NCI-H82 (cell line): ENCODE results near the gene MRPS5.
"Not testable (repeated sequence)": the region's sequence is repeated elsewhere in the genome, so short reads cannot be mapped to it uniquely, and the experiment has no call there.

Experiments used
- DNase-seq: peaks from one replicate; lab custom pipeline; 2025; lab: John Stamatoyannopoulos, UW

Gene MRPS5

GRCh38 chr2:95121407-95122196, at the start of gene MRPS5:
Gene MRPS5 (minus strand): TSS chr2:95121808. CDS start chr2:95121791, 17 bp downstream.
- peak; percentile 88 for DNase-seq

- no peak for DNase-seq
Observed at GRCh38 chr2:95166065-95166763, 44.6 kb upstream of the MRPS5 start.

- DNase-seq: peak; percentile 99
Observed at GRCh38 chr2:95165371-95166064, 43.9 kb upstream of the MRPS5 start, which contains the start of gene ZNF2. Gene ZNF2 (plus strand): TSS chr2:95165809. CDS start chr2:95176227, 10,418 bp downstream.

- no peak for DNase-seq
Observed at GRCh38 chr2:95165030-95165370, 43.4 kb upstream of the MRPS5 start.

GRCh38 chr2:95159690-95160449, 38.3 kb upstream of the MRPS5 start, which contains the start of gene ZNF514:
Gene ZNF514 (minus strand): TSS chr2:95159848. CDS start chr2:95153253, 6,595 bp downstream.
- DNase-seq: peak; percentile 85

GRCh38 chr2:95158891-95159619, 37.4 kb upstream of the MRPS5 start:
- peak; percentile 67 for DNase-seq

- DNase-seq: peak; percentile 38
Observed at GRCh38 chr2:95158441-95158840, 36.8 kb upstream of the MRPS5 start.

- DNase-seq: no peak
Observed at GRCh38 chr2:95149397-95149984, 27.9 kb upstream of the MRPS5 start.

GRCh38 chr2:95143838-95144237, 22.2 kb upstream of the MRPS5 start:
- DNase-seq: no peak

- DNase-seq: no peak
Observed at GRCh38 chr2:95138702-95139101, 17.1 kb upstream of the MRPS5 start.

GRCh38 chr2:95122197-95122551, 566 bp upstream of the MRPS5 start:
- peak; percentile 37 for DNase-seq

GRCh38 chr2:95121093-95121406, 558 bp downstream of the MRPS5 start:
- no peak for DNase-seq

GRCh38 chr2:95115418-95115817, 6.2 kb downstream of the MRPS5 start:
- DNase-seq: peak; percentile 80

- no peak for DNase-seq
Observed at GRCh38 chr2:95113464-95113863, 8.1 kb downstream of the MRPS5 start.

- DNase-seq: no peak
Observed at GRCh38 chr2:95110395-95110794, 11.2 kb downstream of the MRPS5 start.

- DNase-seq: no peak
Observed at GRCh38 chr2:95109260-95109659, 12.3 kb downstream of the MRPS5 start.

GRCh38 chr2:95106081-95106480, 15.5 kb downstream of the MRPS5 start:
- no peak for DNase-seq

- no peak for DNase-seq
Observed at GRCh38 chr2:95104606-95105005, 17.0 kb downstream of the MRPS5 start.

GRCh38 chr2:95099910-95100309, 21.7 kb downstream of the MRPS5 start:
- DNase-seq: no peak

- DNase-seq: not testable (repeated sequence)
Observed at GRCh38 chr2:95098273-95098672, 23.3 kb downstream of the MRPS5 start.
